NCI-H2107 (cell line): Measurements from ENCODE around the gene BCL2A1.
"Not testable (repeated sequence)": the region's sequence is repeated elsewhere in the genome, so short reads cannot be mapped to it uniquely, and the experiment has no call there.

ENCODE experiments used
- DNase-seq: peaks from one replicate; lab custom pipeline; 2025; lab: John Stamatoyannopoulos, UW

BCL2A1 gene

DNA sequence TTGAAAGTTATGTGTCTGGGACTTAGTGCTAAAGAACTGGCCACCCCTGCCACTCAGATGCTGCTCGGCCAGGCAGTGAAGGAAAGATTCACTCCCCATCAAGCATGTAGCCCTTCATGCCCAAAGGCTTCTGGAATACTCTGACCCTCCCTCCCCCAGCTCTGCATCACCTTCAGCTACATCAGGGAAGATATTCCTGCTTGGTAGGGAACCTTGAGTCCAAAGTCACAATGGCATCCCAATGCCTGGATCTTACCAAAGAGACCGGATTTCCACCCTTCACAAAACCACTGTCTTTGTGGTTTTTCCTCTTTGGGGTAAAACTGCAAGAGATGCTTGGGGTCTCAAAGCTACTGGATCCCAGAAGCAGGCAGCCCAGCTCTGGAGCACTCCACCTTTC is 18.2 kb upstream of the BCL2A1 start:
- no peak for DNase-seq

GRCh38 chr15:79988448-79989117 is 17.6 kb upstream of the BCL2A1 start:
- no peak for DNase-seq

DNA sequence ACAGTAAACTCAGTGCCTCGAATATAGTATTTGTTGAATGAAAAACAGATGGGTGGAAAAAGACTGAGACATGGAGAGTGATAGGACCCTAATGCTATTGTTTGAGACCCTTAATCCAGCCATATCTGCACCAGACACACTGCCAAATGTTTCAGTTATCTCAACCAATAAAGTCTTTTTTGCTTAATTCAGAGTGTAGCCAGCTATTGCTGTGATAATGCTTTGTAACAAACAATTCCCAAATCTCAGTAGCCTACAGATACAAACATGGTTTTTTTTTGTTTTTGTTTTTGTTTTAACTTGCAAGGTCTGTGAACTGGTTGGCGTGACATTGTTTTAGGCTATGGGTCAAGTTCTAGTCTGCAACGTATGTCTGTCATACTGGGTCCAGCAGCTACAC is 17.0 kb upstream of the BCL2A1 start:
- DNase-seq = no peak

DNA sequence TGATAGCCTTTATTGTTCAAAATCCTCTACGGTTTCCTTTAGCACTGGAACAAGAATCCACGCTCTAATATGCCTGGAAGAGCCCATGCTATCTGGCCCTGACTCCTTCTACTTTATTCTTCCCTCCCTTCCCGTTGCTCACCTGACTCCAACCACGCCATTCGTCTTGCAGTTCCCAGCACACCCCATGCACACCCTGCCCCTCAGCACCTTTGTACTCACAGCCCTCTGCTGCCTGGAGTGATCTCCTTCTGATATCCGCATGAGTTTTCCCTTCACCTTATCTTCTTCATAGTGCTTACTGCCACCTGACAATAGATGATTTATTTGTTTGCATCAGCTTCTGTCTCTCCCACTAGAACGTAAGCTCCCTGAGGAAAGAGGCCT is 16.6 kb upstream of the BCL2A1 start:
- DNase-seq = no peak

DNA sequence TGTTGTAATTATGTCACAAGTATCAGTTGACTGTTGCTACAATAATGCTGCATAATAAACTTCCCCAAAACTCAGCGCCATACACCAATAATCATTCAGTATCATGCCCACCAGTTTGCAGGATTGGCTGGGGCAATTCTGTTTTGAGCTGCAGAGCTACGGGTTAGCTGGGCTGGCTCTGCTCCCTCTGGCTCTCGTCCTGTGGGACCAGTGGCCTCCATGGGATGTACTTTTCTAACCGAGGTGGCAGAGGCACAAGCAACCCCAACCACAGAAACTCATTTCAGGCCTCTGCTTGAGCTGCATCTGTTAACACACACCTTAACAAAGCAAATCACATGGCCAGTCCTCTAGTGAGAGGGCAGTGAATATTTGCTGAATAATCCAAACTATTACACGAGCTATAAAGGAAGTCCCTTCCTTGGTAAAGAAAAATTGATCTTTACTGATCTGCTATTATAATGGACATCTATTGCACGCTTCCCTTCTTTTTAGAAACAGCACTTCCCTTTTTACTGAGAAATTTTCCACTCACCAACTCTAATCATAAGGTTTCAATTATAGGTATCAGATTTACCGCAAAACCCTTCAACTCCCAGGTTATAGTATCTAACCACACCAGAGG is 10.9 kb upstream of the BCL2A1 start:
- no peak for DNase-seq

DNA sequence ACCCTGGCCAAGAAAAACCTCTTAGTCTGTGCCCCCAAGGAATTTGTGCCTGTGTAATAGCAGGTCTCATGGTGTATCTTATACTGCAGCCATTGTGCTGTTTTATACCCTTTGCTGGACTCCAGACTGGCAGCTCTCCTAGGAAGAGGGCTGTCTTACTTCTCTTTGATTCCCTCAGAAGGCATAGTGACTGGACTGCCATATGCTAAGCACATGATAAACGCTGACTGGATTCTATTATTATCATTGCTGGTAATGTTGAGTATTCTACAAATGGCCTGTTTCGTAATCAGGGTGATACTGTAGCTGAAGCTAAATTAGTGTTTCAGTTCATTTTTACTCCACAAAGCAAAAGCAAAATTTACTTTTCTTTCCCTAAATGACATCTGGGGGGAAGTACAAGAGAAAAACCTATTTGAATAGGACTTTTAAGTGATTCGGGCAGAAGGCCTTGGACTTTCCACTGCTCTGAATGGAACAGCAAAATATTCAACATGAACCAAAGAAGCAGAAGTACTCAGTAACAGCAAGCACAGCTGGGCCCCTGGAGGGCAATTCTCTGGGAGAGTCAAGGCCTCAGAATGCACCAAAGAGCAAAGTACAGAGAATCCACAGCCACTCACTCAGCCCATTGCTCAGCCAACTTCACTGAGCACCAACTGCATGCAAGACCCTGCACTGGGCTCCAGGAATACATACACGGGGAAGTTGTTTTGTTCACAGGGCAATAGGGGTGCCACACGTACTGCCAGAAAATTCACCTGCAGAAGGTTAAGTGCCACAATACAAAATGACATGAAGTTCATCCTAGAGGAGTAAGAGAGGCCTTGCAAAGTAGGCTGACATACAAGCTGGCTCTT is 7.9 kb upstream of the BCL2A1 start:
- DNase-seq = no peak

DNA sequence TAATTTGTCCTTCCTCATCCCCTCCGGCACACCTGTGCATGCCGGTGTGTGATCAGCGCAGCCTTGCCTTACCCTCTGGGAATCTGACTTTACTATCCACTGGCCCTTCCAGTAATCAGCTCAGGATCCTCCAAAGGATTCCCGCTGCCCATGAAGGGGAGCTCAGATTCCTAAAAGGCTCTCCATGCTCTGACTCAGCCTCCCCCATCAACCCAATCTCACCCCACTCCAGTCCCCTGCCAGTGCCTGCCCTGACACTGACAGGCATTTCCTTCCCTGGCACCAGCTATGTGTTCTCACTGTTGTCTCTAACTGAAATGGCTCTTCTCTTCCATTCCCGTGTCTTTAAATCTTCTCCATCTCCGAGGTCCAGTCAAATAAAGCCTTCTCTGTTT is 7.3 kb upstream of the BCL2A1 start:
- no peak for DNase-seq

- DNase-seq = no peak
Measured at GRCh38 chr15:79977431-79978054, 6.5 kb upstream of the BCL2A1 start.

DNA sequence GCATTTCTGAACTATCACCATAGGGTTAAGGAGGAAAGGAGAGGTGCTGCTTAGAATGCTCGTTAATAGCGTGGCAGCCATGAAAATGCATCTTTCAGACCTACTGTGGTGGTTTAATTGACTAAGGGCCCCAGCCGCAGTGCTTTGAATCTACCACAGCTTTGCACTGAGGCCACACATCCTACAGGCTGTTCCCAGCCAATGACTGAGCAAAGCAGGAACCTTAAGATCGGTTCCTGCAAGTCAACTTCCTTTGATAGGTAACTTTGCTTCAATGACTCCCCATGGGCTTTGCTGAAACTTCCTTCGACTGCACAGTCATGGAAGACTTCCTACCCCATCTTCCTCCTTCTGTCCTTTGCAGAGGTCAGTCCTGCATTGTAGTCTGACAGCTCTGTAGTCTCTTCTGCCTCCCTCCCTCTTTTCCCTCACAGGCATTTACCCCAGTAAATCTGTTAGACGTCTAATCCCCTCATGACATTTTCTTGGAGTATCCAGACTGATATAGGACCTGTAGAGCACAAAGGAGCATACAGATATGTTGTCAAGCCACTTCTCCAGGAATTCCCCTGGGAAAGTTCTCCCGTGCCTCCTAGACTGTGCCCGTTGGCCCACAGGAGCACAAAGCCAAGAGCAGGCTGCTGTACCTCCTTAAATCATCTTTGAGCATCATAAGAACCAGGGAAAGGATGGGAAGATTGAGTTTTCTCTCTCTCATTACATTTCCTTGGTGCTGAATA is 2.6 kb upstream of the BCL2A1 start:
- no peak for DNase-seq

- no peak for DNase-seq
Measured at GRCh38 chr15:79972863-79973262, 1.9 kb upstream of the BCL2A1 start.

DNA sequence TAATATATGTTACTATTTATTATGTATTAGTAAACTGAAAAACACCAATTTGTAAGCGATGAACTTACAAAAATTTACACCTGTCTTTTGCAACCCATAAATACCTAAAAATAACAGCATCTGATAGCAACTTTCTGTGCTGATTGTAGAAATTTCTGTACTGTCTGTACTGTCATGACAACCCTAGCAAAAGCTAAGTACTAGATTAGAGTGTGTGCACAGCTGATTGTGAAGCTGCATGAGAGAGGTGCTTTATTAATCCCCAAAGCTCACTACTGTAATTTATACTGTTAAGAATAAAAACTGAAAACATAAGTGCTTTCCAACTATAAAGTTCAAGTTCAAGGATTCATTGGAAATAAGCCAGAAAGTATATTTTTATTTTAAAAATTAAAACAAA is 815 bp downstream of the BCL2A1 start:
- no peak for DNase-seq

GRCh38 chr15:79969146-79969545 is 1.9 kb downstream of the BCL2A1 start:
- DNase-seq = no peak

- no peak for DNase-seq
Measured at GRCh38 chr15:79967298-79968182, 3.5 kb downstream of the BCL2A1 start.

- DNase-seq = no peak
Measured at GRCh38 chr15:79966634-79967297, 4.2 kb downstream of the BCL2A1 start.

- no peak for DNase-seq
Measured at GRCh38 chr15:79965846-79966630, 5.0 kb downstream of the BCL2A1 start.

DNA sequence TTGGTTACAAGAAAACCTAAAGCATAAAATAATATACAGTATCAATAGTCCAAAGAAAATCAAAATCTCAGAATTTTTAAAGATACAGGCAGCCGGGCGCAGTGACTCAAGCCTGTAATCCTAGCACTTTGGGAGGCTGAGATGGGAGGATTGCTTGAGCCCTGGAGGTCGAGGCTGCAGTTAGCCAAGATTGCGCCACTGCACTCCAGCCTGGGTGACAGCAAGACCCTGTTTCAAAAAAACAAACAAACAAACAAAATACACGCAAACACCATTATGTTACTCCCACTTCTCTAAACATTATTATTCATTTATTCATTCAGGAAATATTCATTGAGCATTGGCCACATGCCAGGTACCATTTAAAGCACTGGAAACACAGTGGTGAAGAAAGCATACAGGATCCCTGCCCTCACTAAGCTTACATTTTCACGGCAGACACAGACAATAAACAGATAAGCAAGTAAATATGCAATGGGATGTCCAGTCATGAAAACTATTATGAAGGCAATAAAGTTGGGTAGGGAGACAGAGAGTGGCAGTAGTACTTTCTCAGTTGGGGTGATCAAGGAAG is 6.7 kb downstream of the BCL2A1 start:
- no peak for DNase-seq

GRCh38 chr15:79962921-79963320 is 8.1 kb downstream of the BCL2A1 start:
- not testable (repeated sequence) for DNase-seq

GRCh38 chr15:79962178-79962577 is 8.8 kb downstream of the BCL2A1 start:
- no peak for DNase-seq

GRCh38 chr15:79960502-79961212 is 10.3 kb downstream of the BCL2A1 start:
- no peak for DNase-seq
